Caco-2 (cell line): Measurements from ENCODE around the gene ADORA1. TPM values are rescaled to one million over a fixed set of nuclear protein-coding genes. Genes with fewer than 3 reads are reported as not detected.
A peak's percentile ranks its signal among the peaks of the same experiment; 100 is the strongest.

Source experiments
- BruUV-seq: library from RNA; stranded (reverse); fragments of 400-500 nt; replicated peaks from 2 replicates; lab custom pipeline; 2021; lab: Mats Ljungman, UMichigan
- CTCF ChIA-PET: fragments of 300-600 bp; sonication (Branson Sonifier 250); formaldehyde crosslinking; loops from one replicate; lab custom pipeline; 2022; ENCODE audit warnings: antibody characterized with exemption; lab: Charles Lee
- POLR2A ChIA-PET: fragments of 300-600 bp; sonication (Branson Sonifier 250); formaldehyde crosslinking; loops from one replicate; lab custom pipeline; 2022; ENCODE audit warnings: antibody characterized with exemption; lab: Charles Lee
- DNase-seq, 2 experiments: peaks; one replicate each; pipeline versions ENCODE4 v3.0.0 to v3.0.0-alpha.2; 2020 to 2022
- H3K27me3 ChIP-seq: replicated peaks from 2 replicates; pipeline ENCODE4 v1.6.0; 2011; ENCODE audit warnings: low read length; ENCODE audit not compliant: control insufficient read depth, insufficient read depth
- H3K36me3 ChIP-seq: 2 replicates; pipeline ENCODE4 v1.5.1; 2011; ENCODE audit warnings: low read length; ENCODE audit not compliant: control insufficient read depth, insufficient read depth
- H3K4me1 ChIP-seq: fragments of 250-450 bp; sonication (Bioruptor Pico); 2 replicates; pipeline ENCODE4 v1.5.1; 2020; ENCODE audit warnings: mild to moderate bottlenecking
- H3K4me3 ChIP-seq: 2 replicates; pipeline ENCODE4 v1.5.1; 2011; ENCODE audit warnings: low read depth, mild to moderate bottlenecking, control low read depth, low read length
- H3K9me3 ChIP-seq: fragments of 250-450 bp; sonication (Bioruptor Pico); 2 replicates; pipeline ENCODE4 v1.5.1; 2020; ENCODE audit warnings: mild to moderate bottlenecking, moderate library complexity
- H3K27ac Mint-ChIP-seq: one replicate; pipeline ENCODE4 v1.8.0; 2022; ENCODE audit warnings: mixed read lengths; ENCODE audit not compliant: unreplicated experiment
- H3K27me3 Mint-ChIP-seq: one replicate; pipeline ENCODE4 v1.8.0; 2022; ENCODE audit warnings: mixed read lengths; ENCODE audit not compliant: insufficient read depth, unreplicated experiment
- H3K36me3 Mint-ChIP-seq: one replicate; pipeline ENCODE4 v1.8.0; 2022; ENCODE audit warnings: mild to moderate bottlenecking, mixed read lengths; ENCODE audit not compliant: insufficient read depth, unreplicated experiment
- H3K4me1 Mint-ChIP-seq: one replicate; pipeline ENCODE4 v1.8.0; 2022; ENCODE audit warnings: low read depth, mixed read lengths; ENCODE audit not compliant: unreplicated experiment
- H3K4me3 Mint-ChIP-seq: one replicate; pipeline ENCODE4 v1.8.0; 2022; ENCODE audit warnings: mild to moderate bottlenecking, moderate library complexity, mixed read lengths; ENCODE audit not compliant: unreplicated experiment
- H3K9me3 Mint-ChIP-seq: one replicate; pipeline ENCODE4 v1.8.0; 2022; ENCODE audit warnings: mixed read lengths; ENCODE audit not compliant: unreplicated experiment
- CTCF ChIP-seq, 2 experiments: fragments of 200-600 bp in 1 of 2; IDR thresholded peaks; 1 replicate in 1 of 2; 2 replicates in 1 of 2; pipeline versions ENCODE4 v1.5.1 to v1.8.0; 2011 to 2022; ENCODE audit warnings: antibody characterized with exemption in 1 of 2, control low read depth in 1 of 2, inconsistent platforms in 1 of 2, low read depth in 1 of 2, low read length in 1 of 2, mild to moderate bottlenecking in 1 of 2, moderate library complexity in 1 of 2; ENCODE audit not compliant: insufficient read depth in 1 of 2, severe bottlenecking in 1 of 2, unreplicated experiment in 1 of 2
- intact Hi-C: fragments of 100-400 bp; cut with micrococcal nuclease; formaldehyde crosslinking; loops from one replicate; pipeline ENCODE4 v1.10.0; 2022; ENCODE audit not compliant: unreplicated experiment
- total RNA-seq: library from RNA; stranded (reverse); gene quantifications from 2 replicates; pipeline ENCODE4 v1.2.3, GENCODE V29; 2022

Gene ADORA1
- total RNA-seq, 1 experiment from 2014 or later, result 46.0 TPM

- CTCF ChIA-PET, result interaction anchor here (0.6 to 1.9 kb wide), 6 partner anchors 39 to 172 kb away, joined by 3 to 9 read pairs (median 5); partner anchors contain the start of gene ADORA1
- no peak overlapping the region for H3K4me3 ChIP-seq
- POLR2A ChIA-PET, result interaction anchor here (1.1 kb wide), 1 partner anchor 25 kb away, joined by 5 read pairs; the partner anchor contains the start of gene CHI3L1
- Mint-ChIP-seq H3K9me3 (no peaks in the 10 kb centered on the region), H3K4me3 (no peak overlapping the region), H3K27me3 (no peaks in the 10 kb centered on the region), H3K4me1 (peaks cover 49% of the 10 kb centered on the region), H3K36me3 (no peaks in the 10 kb centered on the region), H3K27ac (peak overlapping the region; percentile 69)
- no peaks in the 10 kb centered on the region for H3K27me3 ChIP-seq
- TF ChIP-seq CTCF (IDR thresholded peaks at IDR 0.05; ENCODE audit: insufficient read depth in 1 of 2, low read depth in 1 of 2, low read length in 1 of 2, severe bottlenecking in 1 of 2, unreplicated experiment in 1 of 2), result no peak
- peaks cover 64% of the 10 kb centered on the region for H3K4me1 ChIP-seq
- intact Hi-C loops, result loop anchor here (1.0 kb wide), 2 partner anchors 24 to 34 kb away; no protein-coding TSS in a partner anchor
- DNase-seq, result no peak
- no TSS peak for BruUV-seq
- H3K9me3 ChIP-seq, result no peaks in the 10 kb centered on the region
- no peaks in the 10 kb centered on the region for H3K36me3 ChIP-seq
Observed at GRCh38 chr1:203211812-203212211, 84.3 kb downstream of the ADORA1 start.

- no TSS peak for BruUV-seq
- Histone ChIP-seq H3K4me3 (no peak overlapping the region), H3K4me1 (peaks cover 60% of the 10 kb centered on the region), H3K36me3 (no peaks in the 10 kb centered on the region), H3K27me3 (no peaks in the 10 kb centered on the region), H3K9me3 (no peaks in the 10 kb centered on the region)
- Mint-ChIP-seq H3K9me3 (no peaks in the 10 kb centered on the region), H3K27ac (peak overlapping the region; percentile 72), H3K27me3 (no peaks in the 10 kb centered on the region), H3K4me1 (peaks cover 44% of the 10 kb centered on the region), H3K4me3 (no peak overlapping the region), H3K36me3 (no peaks in the 10 kb centered on the region)
- DNase-seq, result no peak
- ChIA-PET CTCF (no interaction called here), POLR2A (no interaction called here)
- intact Hi-C loops, result no loop called here
- TF ChIP-seq CTCF (IDR thresholded peaks at IDR 0.05; ENCODE audit: insufficient read depth in 1 of 2, low read depth in 1 of 2, low read length in 1 of 2, severe bottlenecking in 1 of 2, unreplicated experiment in 1 of 2), result no peak
Observed at GRCh38 chr1:203213126-203213525, 85.6 kb downstream of the ADORA1 start.

- no TSS peak for BruUV-seq
- no peaks in the 10 kb centered on the region for H3K9me3 Mint-ChIP-seq
- no peak overlapping the region for H3K4me3 Mint-ChIP-seq
- peaks cover 44% of the 10 kb centered on the region for H3K4me1 Mint-ChIP-seq
- peaks cover 55% of the 10 kb centered on the region for H3K4me1 ChIP-seq
- intact Hi-C loops, result no loop called here
- TF ChIP-seq CTCF (IDR thresholded peaks at IDR 0.05; ENCODE audit: insufficient read depth in 1 of 2, low read depth in 1 of 2, low read length in 1 of 2, severe bottlenecking in 1 of 2, unreplicated experiment in 1 of 2), result no peak
- no peak for DNase-seq
- H3K27ac Mint-ChIP-seq, result peak overlapping the region; percentile 72
- H3K4me3 ChIP-seq, result no peak overlapping the region
- ChIA-PET POLR2A (interaction anchor here (0.8 kb wide), 1 partner anchor 26 kb away, joined by 3 read pairs; no protein-coding TSS in a partner anchor), CTCF (interaction anchor here (0.6 to 4.5 kb wide), 7 partner anchors 35 to 603 kb away, joined by 3 to 131 read pairs (median 14); partner anchors contain the start of gene ADORA1)
- H3K36me3 Mint-ChIP-seq, result no peaks in the 10 kb centered on the region
- H3K36me3 ChIP-seq, result no peaks in the 10 kb centered on the region
- H3K9me3 ChIP-seq, result no peaks in the 10 kb centered on the region
- no peaks in the 10 kb centered on the region for H3K27me3 Mint-ChIP-seq
- no peaks in the 10 kb centered on the region for H3K27me3 ChIP-seq
Observed at GRCh38 chr1:203214871-203215270, 87.3 kb downstream of the ADORA1 start.
